ENCODE data around the gene CAND1.

The CAND1 gene

DNA sequence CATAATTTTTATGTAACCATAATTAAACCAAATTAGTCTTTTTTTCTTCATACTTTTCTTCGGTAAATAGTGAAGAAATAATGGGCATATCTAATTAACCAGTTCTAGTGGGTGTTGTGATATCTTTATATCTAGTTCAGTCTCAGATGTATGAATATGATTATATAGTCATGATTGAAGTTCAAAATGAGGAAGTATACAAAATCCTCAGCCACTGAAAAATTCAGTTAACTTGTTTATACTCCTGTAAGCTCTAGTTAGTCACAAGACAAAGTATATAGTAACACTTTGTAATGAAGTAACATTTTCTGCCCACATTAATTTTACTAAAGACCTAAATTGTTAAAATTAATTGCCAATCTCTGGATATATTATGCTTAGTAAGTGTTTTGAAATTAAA, 46.5 kb downstream of the CAND1 start:
- H3K9me3 ChIP-seq (ENCODE audit: severe bottlenecking): no peaks in the 10 kb centered on the region
- peaks cover 74% of the 10 kb centered on the region for H3K36me3 ChIP-seq (ENCODE audit: low read depth)
- ATAC-seq (ENCODE audit: low read depth) (no peak), DNase-seq (ENCODE audit: low spot score) (no peak)
- H3K4me3 ChIP-seq (ENCODE audit: severe bottlenecking): no peak overlapping the region
- no peaks in the 10 kb centered on the region for H3K4me1 ChIP-seq (ENCODE audit: insufficient read depth, poor library complexity, severe bottlenecking)
- TF ChIP-seq, protein P1, sequence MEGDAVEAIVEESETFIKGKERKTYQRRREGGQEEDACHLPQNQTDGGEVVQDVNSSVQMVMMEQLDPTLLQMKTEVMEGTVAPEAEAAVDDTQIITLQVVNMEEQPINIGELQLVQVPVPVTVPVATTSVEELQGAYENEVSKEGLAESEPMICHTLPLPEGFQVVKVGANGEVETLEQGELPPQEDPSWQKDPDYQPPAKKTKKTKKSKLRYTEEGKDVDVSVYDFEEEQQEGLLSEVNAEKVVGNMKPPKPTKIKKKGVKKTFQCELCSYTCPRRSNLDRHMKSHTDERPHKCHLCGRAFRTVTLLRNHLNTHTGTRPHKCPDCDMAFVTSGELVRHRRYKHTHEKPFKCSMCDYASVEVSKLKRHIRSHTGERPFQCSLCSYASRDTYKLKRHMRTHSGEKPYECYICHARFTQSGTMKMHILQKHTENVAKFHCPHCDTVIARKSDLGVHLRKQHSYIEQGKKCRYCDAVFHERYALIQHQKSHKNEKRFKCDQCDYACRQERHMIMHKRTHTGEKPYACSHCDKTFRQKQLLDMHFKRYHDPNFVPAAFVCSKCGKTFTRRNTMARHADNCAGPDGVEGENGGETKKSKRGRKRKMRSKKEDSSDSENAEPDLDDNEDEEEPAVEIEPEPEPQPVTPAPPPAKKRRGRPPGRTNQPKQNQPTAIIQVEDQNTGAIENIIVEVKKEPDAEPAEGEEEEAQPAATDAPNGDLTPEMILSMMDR (IDR thresholded peaks at IDR 0.05; ENCODE audit: poor library complexity, severe bottlenecking): no peak
- no peak overlapping the region for H3K27ac ChIP-seq (ENCODE audit: poor library complexity, severe bottlenecking)
- H3K27me3 ChIP-seq (ENCODE audit: insufficient read depth, poor library complexity, severe bottlenecking): no peaks in the 10 kb centered on the region

DNA sequence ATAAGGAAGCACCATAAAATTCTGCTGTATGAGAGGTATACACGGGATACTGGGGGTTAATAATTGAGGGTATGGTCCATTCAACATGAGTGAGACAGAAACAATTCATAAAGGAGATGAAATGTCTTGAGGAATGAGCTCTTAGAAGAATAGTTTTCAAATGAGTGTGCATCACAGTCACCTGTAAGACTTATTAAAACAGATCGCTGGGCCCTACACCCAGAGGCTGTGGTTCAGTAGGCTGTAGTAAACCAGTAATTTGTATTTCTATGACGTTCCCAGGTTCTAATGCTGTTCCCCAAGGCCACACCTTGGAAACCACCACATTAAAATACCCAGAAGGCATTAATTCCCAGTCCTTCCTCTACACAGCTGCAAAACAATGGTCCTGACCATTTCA, 49.6 kb downstream of the CAND1 start:
- ATAC-seq (ENCODE audit: low read depth): no peak
- H3K9me3 ChIP-seq (ENCODE audit: severe bottlenecking): no peaks in the 10 kb centered on the region
- TF ChIP-seq, protein P1 (IDR thresholded peaks at IDR 0.05; ENCODE audit: poor library complexity, severe bottlenecking): no peak
- no peak for DNase-seq (ENCODE audit: low spot score)
- H3K36me3 ChIP-seq (ENCODE audit: low read depth): peaks cover 42% of the 10 kb centered on the region
- no peaks in the 10 kb centered on the region for H3K4me1 ChIP-seq (ENCODE audit: insufficient read depth, poor library complexity, severe bottlenecking)
- no peak overlapping the region for H3K27ac ChIP-seq (ENCODE audit: poor library complexity, severe bottlenecking)
- no peak overlapping the region for H3K4me3 ChIP-seq (ENCODE audit: severe bottlenecking)
- H3K27me3 ChIP-seq (ENCODE audit: insufficient read depth, poor library complexity, severe bottlenecking): no peaks in the 10 kb centered on the region

DNA sequence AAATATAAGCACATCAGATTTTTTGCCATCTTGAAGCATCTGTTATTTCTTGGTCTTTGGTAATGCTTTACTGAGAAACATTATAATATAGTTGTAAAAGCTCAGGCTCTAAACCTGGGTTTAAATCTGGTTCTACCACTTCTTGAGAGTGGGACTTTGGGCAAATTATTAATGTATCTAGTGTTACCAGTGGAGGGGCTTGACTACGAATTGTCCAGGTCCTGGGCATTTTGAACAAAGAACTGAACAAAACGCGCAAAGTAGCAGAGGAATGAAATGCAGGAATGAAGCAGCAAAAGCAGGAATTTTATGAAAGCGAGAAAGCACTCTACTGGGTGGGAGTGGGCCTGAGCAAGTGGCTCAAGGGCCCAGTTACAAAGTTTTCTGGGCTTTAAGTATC, 50.8 kb downstream of the CAND1 start:
- Histone ChIP-seq H3K4me3 (ENCODE audit: severe bottlenecking) (no peak overlapping the region), H3K4me1 (ENCODE audit: insufficient read depth, poor library complexity, severe bottlenecking) (no peaks in the 10 kb centered on the region), H3K36me3 (ENCODE audit: low read depth) (peaks cover 36% of the 10 kb centered on the region), H3K9me3 (ENCODE audit: severe bottlenecking) (no peaks in the 10 kb centered on the region), H3K27ac (ENCODE audit: poor library complexity, severe bottlenecking) (no peak overlapping the region), H3K27me3 (ENCODE audit: insufficient read depth, poor library complexity, severe bottlenecking) (no peaks in the 10 kb centered on the region)
- no peak for DNase-seq (ENCODE audit: low spot score)
- TF ChIP-seq, protein P1 (IDR thresholded peaks at IDR 0.05; ENCODE audit: poor library complexity, severe bottlenecking): no peak
- no peak for ATAC-seq (ENCODE audit: low read depth)

DNA sequence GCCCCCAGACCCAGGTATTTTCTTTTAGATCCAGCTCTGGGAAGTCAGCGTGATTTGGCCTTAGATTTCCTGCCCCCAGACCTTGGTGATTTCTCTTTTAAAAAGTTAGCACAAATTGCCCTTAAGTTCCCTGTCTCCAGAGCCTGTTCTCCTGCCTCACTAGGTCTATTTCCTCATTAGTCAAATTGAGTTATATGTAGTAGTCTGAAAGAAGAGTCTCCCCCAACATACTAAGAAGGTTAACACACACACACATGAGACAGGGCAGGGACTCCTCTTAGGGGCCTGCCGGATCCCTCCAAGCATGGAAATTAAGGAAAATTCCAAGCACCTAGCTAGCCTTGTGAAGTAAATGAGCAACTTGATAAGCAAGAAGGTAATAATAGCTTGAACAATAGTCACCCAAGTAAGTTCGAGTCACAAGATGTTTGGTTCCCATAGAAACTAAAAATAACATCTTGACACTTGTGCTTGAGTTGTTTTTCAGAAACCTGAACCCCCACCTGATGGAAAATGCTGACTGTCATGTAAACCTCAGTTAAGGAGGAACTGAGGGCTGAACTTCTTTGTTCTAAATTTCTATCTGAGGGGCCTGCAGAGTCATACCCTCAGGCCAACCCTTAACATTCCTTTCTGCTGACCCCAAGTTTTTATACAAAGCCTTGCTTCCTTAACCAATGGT, 51.6 kb downstream of the CAND1 start:
- Histone ChIP-seq H3K27me3 (ENCODE audit: insufficient read depth, poor library complexity, severe bottlenecking) (no peaks in the 10 kb centered on the region), H3K4me1 (ENCODE audit: insufficient read depth, poor library complexity, severe bottlenecking) (no peaks in the 10 kb centered on the region), H3K4me3 (ENCODE audit: severe bottlenecking) (no peak overlapping the region), H3K36me3 (ENCODE audit: low read depth) (peaks cover 33% of the 10 kb centered on the region), H3K27ac (ENCODE audit: poor library complexity, severe bottlenecking) (no peak overlapping the region), H3K9me3 (ENCODE audit: severe bottlenecking) (no peaks in the 10 kb centered on the region)
- TF ChIP-seq, protein P1 (IDR thresholded peaks at IDR 0.05; ENCODE audit: poor library complexity, severe bottlenecking): no peak
- no peak for DNase-seq (ENCODE audit: low spot score)
- ATAC-seq (ENCODE audit: low read depth): no peak

DNA sequence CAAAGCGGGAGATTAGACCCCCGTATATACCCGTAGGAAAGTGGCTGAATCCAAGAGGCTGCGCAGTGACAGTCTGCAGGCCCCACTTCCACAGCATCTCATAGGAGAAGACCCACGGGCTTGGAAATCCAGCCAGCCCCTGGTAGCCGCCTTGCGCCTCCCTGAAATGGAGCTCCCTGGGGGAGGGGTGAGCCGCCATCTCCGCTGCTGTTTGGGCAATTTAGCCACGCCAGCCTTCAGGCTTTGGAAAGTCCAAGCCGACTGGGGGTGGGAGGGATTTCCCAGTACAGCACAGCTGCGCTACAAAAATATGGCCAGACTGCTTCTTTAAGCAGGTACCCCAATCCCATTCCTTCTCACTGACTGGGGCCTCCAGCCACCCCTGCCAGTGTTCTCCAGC, 53.4 kb downstream of the CAND1 start:
- TF ChIP-seq, protein P1 (IDR thresholded peaks at IDR 0.05; ENCODE audit: poor library complexity, severe bottlenecking): no peak
- peaks cover 19% of the 10 kb centered on the region for H3K36me3 ChIP-seq (ENCODE audit: low read depth)

More for the DNA sequence above, 53.4 kb downstream of the CAND1 start:
- no peak for DNase-seq (ENCODE audit: low spot score)
- no peak overlapping the region for H3K27ac ChIP-seq (ENCODE audit: poor library complexity, severe bottlenecking)
- H3K4me3 ChIP-seq (ENCODE audit: severe bottlenecking): no peak overlapping the region
- ATAC-seq (ENCODE audit: low read depth): no peak
- no peaks in the 10 kb centered on the region for H3K27me3 ChIP-seq (ENCODE audit: insufficient read depth, poor library complexity, severe bottlenecking)
- H3K4me1 ChIP-seq (ENCODE audit: insufficient read depth, poor library complexity, severe bottlenecking): no peaks in the 10 kb centered on the region
- peaks cover 2% of the 10 kb centered on the region for H3K9me3 ChIP-seq (ENCODE audit: severe bottlenecking)

All from RWPE2 (cell line).